Stimulated activated memory B cell treated with anti-CD40 and anti-IgM and Interleukin-4, amounts not matched to agents 10 μg/mL and 1 μg/mL and 100 μg/mL, for 72 hours (primary cell): ENCODE data around the gene VPS13D.
"Not testable (repeated sequence)": the region's sequence is repeated elsewhere in the genome, so short reads cannot be mapped to it uniquely, and the experiment has no call there.

ENCODE experiments used
- ATAC-seq: fragments of 150-1000 bp; cut with Tn5 transposase; 2 replicates; pipeline ENCODE4 v1.10.0; 2021
- H3K27ac Mint-ChIP-seq: one replicate; pipeline ENCODE4 v1.8.0; 2022; ENCODE audit warnings: mild to moderate bottlenecking, mixed read lengths
- H3K27me3 Mint-ChIP-seq: one replicate; pipeline ENCODE4 v1.8.0; 2022; ENCODE audit warnings: mixed read lengths
- H3K36me3 Mint-ChIP-seq: one replicate; pipeline ENCODE4 v1.8.0; 2022; ENCODE audit warnings: mixed read lengths
- H3K4me1 Mint-ChIP-seq: one replicate; pipeline ENCODE4 v1.8.0; 2022; ENCODE audit warnings: mixed read lengths
- H3K4me3 Mint-ChIP-seq: one replicate; pipeline ENCODE4 v1.8.0; 2022; ENCODE audit warnings: mild to moderate bottlenecking, moderate library complexity, mixed read lengths
- H3K9me3 Mint-ChIP-seq: one replicate; pipeline ENCODE4 v1.8.0; 2022; ENCODE audit warnings: mixed read lengths

The VPS13D gene

DNA sequence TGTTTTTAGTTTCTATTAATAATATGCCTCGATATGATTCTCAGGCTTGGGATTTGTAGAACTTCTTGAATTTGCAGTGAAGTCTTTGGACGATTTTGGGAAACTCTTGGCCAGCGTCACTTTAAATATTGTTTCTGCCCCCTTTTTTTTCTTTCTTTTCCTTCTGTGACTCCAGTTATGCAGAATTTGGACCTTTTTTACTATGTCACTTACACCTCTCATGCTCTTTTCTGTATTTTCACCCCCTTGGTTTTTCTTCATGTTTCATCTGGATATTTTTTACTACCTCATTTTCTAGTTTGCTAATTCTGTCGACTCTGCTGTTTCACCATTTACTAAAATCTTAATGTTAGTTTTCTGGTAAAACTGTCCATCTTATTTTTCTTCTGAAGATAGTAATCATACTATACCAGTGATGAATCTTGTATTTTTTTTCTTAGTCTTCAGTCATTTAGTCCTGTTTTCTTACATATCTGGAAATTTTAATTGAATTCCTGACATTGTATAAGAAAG is 214.6 kb downstream of the VPS13D start:
- Mint-ChIP-seq H3K27me3 (no peaks in the 10 kb centered on the region), H3K27ac (no peak overlapping the region), H3K4me1 (peaks cover 12% of the 10 kb centered on the region), H3K36me3 (peaks cover 54% of the 10 kb centered on the region), H3K4me3 (no peak overlapping the region), H3K9me3 (no peaks in the 10 kb centered on the region)
- ATAC-seq: no peak

DNA sequence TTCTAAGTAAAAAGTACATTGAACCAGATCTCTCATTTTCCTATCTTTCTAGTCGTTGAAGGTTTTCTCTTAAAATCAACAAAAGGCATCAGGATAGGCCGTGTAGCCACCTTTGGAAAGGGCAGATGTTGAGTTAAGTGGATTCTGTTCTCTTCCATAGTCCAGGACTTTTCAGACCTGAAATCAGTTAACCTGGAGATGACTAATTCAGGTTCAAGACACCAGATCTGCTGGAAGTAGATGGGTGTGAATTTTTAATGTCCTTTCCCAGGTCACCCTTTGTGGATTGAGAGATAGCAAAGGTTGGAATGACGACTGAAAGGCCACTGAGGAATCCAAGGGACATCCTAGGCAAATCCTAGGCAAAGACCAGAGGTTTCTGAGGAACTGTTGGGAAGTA is 215.4 kb downstream of the VPS13D start:
- H3K27ac Mint-ChIP-seq: no peak overlapping the region
- peaks cover 18% of the 10 kb centered on the region for H3K4me1 Mint-ChIP-seq
- H3K27me3 Mint-ChIP-seq: no peaks in the 10 kb centered on the region
- no peaks in the 10 kb centered on the region for H3K9me3 Mint-ChIP-seq
- H3K4me3 Mint-ChIP-seq: no peak overlapping the region
- peaks cover 47% of the 10 kb centered on the region for H3K36me3 Mint-ChIP-seq
- ATAC-seq: no peak

GRCh38 chr1:12446593-12446992 is 216.8 kb downstream of the VPS13D start:
- Mint-ChIP-seq H3K27me3 (no peaks in the 10 kb centered on the region), H3K27ac (no peak overlapping the region)

GRCh38 chr1:12447307-12447706 is 217.5 kb downstream of the VPS13D start:
- ATAC-seq: no peak
- Mint-ChIP-seq H3K27me3 (no peaks in the 10 kb centered on the region), H3K4me1 (peaks cover 22% of the 10 kb centered on the region), H3K27ac (no peak overlapping the region), H3K9me3 (no peaks in the 10 kb centered on the region), H3K36me3 (peaks cover 43% of the 10 kb centered on the region), H3K4me3 (no peak overlapping the region)

More at GRCh38 chr1:12446593-12446992, 216.8 kb downstream of the VPS13D start:
- H3K4me3 Mint-ChIP-seq: no peak overlapping the region
- peaks cover 45% of the 10 kb centered on the region for H3K36me3 Mint-ChIP-seq
- no peaks in the 10 kb centered on the region for H3K9me3 Mint-ChIP-seq
- H3K4me1 Mint-ChIP-seq: peaks cover 22% of the 10 kb centered on the region
- no peak for ATAC-seq

DNA sequence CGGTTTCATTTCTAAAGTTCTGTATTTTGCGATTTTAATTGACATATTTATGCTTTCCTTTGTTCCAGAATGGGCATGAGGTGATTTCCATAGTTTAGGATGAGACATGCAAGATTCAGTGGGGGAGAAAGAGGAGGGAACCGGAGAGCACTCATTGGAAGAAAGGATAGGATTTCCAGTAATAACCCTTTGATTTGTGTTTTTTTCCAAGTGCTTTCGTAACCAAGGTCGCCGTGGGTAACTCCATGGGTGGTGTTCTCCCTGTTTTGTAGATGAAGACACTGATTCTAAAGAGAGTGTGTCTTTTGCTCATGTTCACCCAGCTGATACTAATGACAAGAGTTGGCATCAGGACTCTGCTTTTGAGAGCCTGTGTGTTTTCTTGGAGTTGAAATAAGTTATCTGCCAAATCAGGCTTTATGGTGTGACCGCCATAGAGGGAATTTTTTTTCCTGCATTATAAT is 218.1 kb downstream of the VPS13D start:
- H3K4me1 Mint-ChIP-seq: peaks cover 25% of the 10 kb centered on the region
- peaks cover 41% of the 10 kb centered on the region for H3K36me3 Mint-ChIP-seq
- H3K9me3 Mint-ChIP-seq: no peaks in the 10 kb centered on the region
- ATAC-seq: no peak
- H3K27me3 Mint-ChIP-seq: no peaks in the 10 kb centered on the region
- H3K4me3 Mint-ChIP-seq: no peak overlapping the region
- H3K27ac Mint-ChIP-seq: peak overlapping the region; percentile 94

DNA sequence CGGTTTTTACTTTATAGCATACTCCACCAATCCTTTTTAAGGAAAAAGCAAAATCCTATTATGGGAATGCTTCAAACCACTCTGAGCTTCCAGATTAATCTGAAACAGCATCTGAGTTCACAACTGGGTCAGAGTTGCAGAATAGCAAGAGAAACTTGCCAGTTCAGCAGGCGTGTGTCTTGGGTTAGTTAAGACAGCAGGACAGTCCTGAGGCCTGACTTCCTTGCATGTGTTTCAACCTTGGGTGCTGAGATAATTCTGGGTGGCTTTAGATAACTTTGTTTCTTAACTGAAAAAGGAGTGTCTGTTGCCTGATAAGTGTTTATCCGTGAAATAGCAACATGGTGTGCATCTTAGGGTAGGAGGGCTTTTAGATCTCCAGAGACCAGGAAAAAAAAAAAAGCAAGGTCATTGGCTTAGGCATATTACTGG is 218.9 kb downstream of the VPS13D start:
- peaks cover 34% of the 10 kb centered on the region for H3K4me1 Mint-ChIP-seq
- H3K27ac Mint-ChIP-seq: peak overlapping the region; percentile 94
- no peak for ATAC-seq
- H3K9me3 Mint-ChIP-seq: no peaks in the 10 kb centered on the region
- H3K4me3 Mint-ChIP-seq: no peak overlapping the region
- no peaks in the 10 kb centered on the region for H3K27me3 Mint-ChIP-seq
- peaks cover 41% of the 10 kb centered on the region for H3K36me3 Mint-ChIP-seq

DNA sequence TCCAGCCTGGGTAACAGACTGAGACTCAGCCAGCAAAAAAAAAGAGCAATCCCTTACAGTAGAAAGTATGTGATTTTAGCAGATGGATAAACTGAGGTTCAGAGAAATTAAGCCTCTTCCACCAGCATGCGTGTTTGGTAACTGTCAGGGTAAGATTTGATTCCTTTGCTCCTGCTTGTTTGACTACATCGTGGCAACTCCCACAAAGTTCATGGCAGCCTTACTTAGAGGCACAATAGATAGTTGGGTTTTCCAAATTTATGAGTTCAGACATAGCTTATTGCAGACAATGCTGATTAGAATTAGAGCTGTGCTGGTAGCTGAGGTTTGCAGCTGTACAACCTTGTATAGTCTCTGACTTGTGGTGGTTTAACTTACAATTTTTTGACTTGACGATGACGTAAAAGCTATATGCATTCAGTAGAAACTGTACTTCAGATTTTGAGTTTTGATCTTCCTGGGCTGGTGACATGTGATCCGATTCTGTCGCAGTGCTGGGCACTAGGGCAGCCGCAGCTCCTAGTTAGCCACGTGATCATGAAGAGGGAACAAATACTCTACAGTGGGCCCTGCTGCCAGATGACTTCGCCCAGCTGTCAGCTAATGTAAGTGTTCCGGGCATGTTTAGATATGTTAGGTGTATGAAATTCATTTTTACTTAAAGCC is 220.4 kb downstream of the VPS13D start:
- Mint-ChIP-seq H3K9me3 (no peaks in the 10 kb centered on the region), H3K27ac (peak overlapping the region; percentile 94), H3K36me3 (peaks cover 34% of the 10 kb centered on the region), H3K4me3 (peak overlapping the region; percentile 46), H3K27me3 (no peaks in the 10 kb centered on the region), H3K4me1 (peaks cover 34% of the 10 kb centered on the region)
- ATAC-seq: no peak

DNA sequence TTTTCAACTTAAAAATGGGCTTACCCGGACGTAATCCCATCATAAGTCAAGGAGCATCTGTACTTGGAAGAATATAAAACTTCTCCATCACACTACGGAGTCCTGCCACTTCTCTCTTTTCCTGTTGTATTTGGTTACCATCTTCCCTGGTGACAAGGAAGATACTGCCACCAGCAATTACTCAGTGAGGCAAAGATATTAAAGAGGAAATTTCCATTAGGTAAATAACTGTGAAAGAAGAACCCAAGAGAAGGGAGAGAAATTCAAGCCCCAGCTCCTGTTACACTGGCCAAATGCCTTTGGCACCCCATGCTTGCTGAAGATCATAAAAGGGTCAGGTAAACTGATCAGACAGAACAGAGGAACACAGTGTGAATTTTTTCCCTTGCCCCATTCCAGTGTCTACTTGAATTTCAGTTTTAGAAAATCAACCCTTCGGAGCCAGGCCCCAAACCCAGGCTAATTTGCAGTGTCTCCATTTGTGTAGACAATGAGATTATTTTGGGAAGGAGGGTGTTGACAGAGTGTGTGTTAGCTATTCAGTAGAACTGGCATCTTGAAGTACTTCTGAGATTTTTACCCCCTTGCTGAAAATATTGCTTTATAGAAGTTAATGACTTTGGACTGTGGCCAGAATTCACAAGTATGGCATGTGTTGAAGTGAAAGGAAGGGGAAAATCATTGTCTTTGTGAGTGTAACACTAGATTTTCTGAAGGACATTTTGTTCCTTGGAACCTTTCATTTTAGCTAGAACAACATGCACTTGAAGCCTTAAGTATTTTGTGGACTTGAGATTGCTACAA is 221.1 kb downstream of the VPS13D start:
- Mint-ChIP-seq H3K27ac (peak overlapping the region; percentile 94), H3K4me3 (no peak overlapping the region)

GRCh38 chr1:12451560-12451900 is 221.7 kb downstream of the VPS13D start:
- Mint-ChIP-seq H3K36me3 (peaks cover 40% of the 10 kb centered on the region), H3K4me1 (peaks cover 34% of the 10 kb centered on the region), H3K27ac (no peak overlapping the region), H3K4me3 (no peak overlapping the region), H3K27me3 (no peaks in the 10 kb centered on the region), H3K9me3 (no peaks in the 10 kb centered on the region)
- no peak for ATAC-seq

More for the DNA sequence above, 221.1 kb downstream of the VPS13D start:
- Mint-ChIP-seq H3K36me3 (peaks cover 37% of the 10 kb centered on the region), H3K4me1 (peaks cover 34% of the 10 kb centered on the region), H3K9me3 (no peaks in the 10 kb centered on the region), H3K27me3 (no peaks in the 10 kb centered on the region)
- no peak for ATAC-seq

GRCh38 chr1:12452262-12452661 is 222.4 kb downstream of the VPS13D start:
- H3K27me3 Mint-ChIP-seq: no peaks in the 10 kb centered on the region
- ATAC-seq: no peak
- H3K9me3 Mint-ChIP-seq: no peaks in the 10 kb centered on the region
- H3K4me3 Mint-ChIP-seq: no peak overlapping the region
- H3K36me3 Mint-ChIP-seq: peaks cover 43% of the 10 kb centered on the region
- H3K4me1 Mint-ChIP-seq: peaks cover 34% of the 10 kb centered on the region
- H3K27ac Mint-ChIP-seq: no peak overlapping the region

- H3K9me3 Mint-ChIP-seq: no peaks in the 10 kb centered on the region
- peak overlapping the region; percentile 53 for H3K27ac Mint-ChIP-seq
- peaks cover 32% of the 10 kb centered on the region for H3K4me1 Mint-ChIP-seq
- no peaks in the 10 kb centered on the region for H3K27me3 Mint-ChIP-seq
- H3K4me3 Mint-ChIP-seq: no peak overlapping the region
- ATAC-seq: no peak
- peaks cover 47% of the 10 kb centered on the region for H3K36me3 Mint-ChIP-seq
These were observed 223.8 kb downstream of the VPS13D start for GRCh38 chr1:12453400-12454343.

DNA sequence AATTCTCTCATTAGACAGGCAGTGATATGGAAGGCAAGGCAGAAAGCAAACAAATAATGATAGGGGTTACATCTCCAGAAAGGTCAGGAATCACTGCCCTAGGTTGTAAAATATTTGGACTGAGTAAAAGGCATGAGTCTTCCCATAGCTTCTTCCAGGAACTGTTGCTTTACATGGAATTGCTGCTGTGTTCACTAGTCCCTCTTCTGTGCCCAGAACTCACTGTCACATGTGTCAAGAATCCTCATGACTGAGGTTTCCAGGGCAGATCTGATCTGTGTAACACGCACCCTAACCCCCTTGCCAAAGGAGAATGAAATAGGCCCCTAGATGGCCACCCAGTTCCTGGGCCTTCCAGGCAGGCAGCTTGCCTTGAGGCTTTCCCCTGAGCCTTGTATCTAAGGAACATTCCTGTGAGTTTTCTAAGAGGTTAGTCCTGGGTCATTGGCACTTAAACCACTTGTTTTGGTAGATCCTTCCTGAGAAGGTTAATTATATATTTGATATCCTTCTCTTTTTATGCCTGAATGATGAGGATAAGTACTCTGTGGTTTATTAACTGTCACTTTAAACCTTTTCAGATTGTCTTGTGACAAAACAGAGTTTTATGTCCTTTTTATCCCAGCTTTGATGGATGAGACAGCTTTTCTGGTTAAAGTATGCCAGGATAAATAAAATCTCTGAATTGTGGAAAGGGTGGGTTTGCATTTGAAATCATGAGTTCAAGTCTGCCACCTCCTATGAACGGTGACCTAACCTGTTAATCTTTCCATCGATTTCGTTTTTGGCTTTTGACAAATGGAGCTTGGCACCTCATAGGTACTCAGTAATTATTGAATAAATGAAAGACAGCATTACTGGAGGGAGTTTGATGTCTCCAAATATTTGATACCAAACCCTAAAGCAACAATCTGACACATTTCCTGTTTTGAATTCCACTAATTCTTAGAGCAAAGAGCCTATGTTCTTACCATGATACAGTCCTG is 224.9 kb downstream of the VPS13D start:
- ATAC-seq: no peak
- H3K9me3 Mint-ChIP-seq: no peaks in the 10 kb centered on the region
- H3K27ac Mint-ChIP-seq: peak overlapping the region; percentile 53
- peaks cover 22% of the 10 kb centered on the region for H3K4me1 Mint-ChIP-seq
- no peak overlapping the region for H3K4me3 Mint-ChIP-seq
- peaks cover 57% of the 10 kb centered on the region for H3K36me3 Mint-ChIP-seq
- H3K27me3 Mint-ChIP-seq: no peaks in the 10 kb centered on the region

DNA sequence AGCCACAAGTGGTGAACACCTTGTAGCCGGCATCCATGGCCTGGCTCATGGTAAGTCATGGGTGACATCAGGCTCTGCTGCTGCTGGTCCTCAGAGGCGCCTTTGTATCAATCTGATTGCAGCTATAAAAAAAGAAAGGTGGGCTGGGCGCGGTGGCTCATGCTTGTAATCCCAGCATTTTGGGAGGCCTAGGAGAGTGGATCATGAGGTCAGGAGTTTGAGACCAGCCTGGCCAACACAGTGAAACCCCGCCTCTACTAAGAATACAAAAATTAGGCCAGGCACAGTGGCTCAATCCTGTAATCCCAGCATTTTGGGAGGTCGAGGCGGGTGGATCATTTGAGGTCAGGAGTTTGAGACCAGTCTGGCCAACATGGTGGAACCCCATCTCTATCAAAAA is 226.3 kb downstream of the VPS13D start:
- ATAC-seq, H3K4me3 Mint-ChIP-seq, H3K9me3 Mint-ChIP-seq, H3K27ac Mint-ChIP-seq, H3K27me3 Mint-ChIP-seq: not testable (repeated sequence)
- H3K4me1 Mint-ChIP-seq: peaks cover 11% of the 10 kb centered on the region
- H3K36me3 Mint-ChIP-seq: peaks cover 59% of the 10 kb centered on the region

GRCh38 chr1:12456979-12457378 is 227.1 kb downstream of the VPS13D start:
- Mint-ChIP-seq H3K4me3 (no peak overlapping the region), H3K9me3 (no peaks in the 10 kb centered on the region), H3K27me3 (no peaks in the 10 kb centered on the region), H3K4me1 (peaks cover 11% of the 10 kb centered on the region), H3K36me3 (peaks cover 68% of the 10 kb centered on the region), H3K27ac (no peak overlapping the region)
- ATAC-seq: no peak
